ENCODE results near the gene EYS. TPM values are rescaled to one million over a fixed set of nuclear protein-coding genes. Genes with fewer than 3 reads are reported as not detected.

Gene EYS
- total RNA-seq, 2 donors from 2014 or later = not detected

DNA sequence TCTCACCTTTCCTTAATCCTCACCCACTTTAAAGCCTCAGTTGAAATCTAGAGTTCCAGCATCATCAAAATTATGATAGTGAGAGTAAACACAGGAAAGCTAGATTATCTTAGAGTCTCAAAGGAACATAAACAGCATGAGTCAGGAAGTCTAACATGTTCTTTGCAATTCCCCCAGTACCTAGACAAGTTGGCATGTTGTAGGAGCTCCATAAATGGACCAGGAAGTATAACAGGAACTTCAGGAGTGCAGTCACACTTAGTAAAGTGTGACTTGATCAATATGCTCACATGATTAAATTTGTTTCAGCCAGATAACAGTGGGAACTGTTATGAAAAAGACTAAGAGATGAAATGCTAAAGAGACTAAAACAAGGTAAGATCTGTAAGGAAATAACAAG lies 834.4 kb downstream of the EYS start:
- no peaks in the 10 kb centered on the region for H3K27me3 Mint-ChIP-seq (ENCODE audit: low read depth)
- H3K4me3 Mint-ChIP-seq = no peak overlapping the region
- peaks cover 20% of the 10 kb centered on the region in 2 donors for H3K9me3 Mint-ChIP-seq
- no peaks in the 10 kb centered on the region for H3K36me3 Mint-ChIP-seq (ENCODE audit: insufficient read depth in 2 of 2)
- no peak overlapping the region for H3K27ac Mint-ChIP-seq
- ATAC-seq (replicated peaks in 1 of 2) = no peak
- H3K4me1 Mint-ChIP-seq (ENCODE audit: low read depth) = no peaks in the 10 kb centered on the region
- no peak for DNase-seq

DNA sequence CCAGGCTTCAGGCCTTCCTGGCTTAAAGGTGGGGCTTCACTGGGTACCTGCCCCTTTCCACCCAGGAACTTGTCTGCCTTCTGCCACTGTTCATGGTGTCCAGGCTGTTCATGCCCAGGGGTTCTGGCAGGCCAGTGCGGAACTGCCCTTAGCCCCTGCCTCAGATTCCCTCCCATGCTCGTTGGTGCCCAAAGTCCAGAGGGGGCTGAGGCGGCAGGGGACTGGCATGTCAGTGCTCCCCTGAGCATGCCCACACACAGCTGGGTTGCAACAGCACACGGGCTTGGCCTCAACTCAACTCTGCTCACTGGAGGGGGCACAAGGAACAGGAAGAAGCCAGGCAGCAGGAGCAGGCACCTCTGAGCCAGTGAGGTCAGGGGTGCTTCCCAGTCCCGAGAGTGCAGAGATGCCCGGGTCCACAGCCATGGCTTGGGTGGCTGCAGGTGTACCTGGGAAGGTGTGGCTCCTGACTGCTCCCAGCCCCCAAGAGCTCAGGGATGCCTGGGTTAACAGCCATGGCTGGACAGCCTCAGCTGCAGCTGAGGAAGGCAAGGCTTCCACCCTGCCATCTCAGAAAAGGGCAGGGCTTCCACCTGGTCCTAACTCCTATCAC lies 845.9 kb downstream of the EYS start:
- H3K4me3 Mint-ChIP-seq = no peak overlapping the region
- H3K27ac Mint-ChIP-seq = no peak overlapping the region
- no peaks in the 10 kb centered on the region for H3K4me1 Mint-ChIP-seq (ENCODE audit: low read depth)
- DNase-seq (no peak), ATAC-seq (replicated peaks in 1 of 2) (no peak)
- H3K9me3 Mint-ChIP-seq = peaks cover 7 to 11% of the 10 kb centered on the region in 2 donors
- H3K36me3 Mint-ChIP-seq (ENCODE audit: insufficient read depth in 2 of 2) = no peaks in the 10 kb centered on the region
- no peaks in the 10 kb centered on the region for H3K27me3 Mint-ChIP-seq (ENCODE audit: low read depth)

DNA sequence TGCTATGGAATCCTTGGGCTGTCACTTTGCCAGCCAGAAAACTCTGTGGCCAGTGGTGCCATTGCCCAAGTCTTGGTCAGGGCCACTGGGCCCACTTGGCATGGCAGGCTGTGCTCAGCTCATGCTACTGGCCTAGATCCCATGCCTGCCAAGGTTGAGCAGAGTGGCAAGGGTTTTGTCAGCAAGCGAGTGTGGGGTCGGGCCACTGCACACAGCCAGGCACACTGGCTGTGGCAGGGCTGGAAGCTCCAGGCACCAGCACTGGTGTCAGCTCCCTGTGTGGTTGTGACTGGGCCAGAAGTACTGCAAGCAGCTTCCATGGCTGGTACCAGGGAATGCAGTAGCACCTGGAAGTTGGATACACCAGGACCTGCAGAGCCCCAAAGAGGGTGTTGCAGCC lies 846.8 kb downstream of the EYS start:
- ATAC-seq (replicated peaks in 1 of 2) = no peak
- H3K9me3 Mint-ChIP-seq = peaks cover 9 to 11% of the 10 kb centered on the region in 2 donors
- H3K27ac Mint-ChIP-seq = no peak overlapping the region
- H3K4me3 Mint-ChIP-seq = no peak overlapping the region
- no peaks in the 10 kb centered on the region for H3K36me3 Mint-ChIP-seq (ENCODE audit: insufficient read depth in 2 of 2)
- no peaks in the 10 kb centered on the region for H3K27me3 Mint-ChIP-seq (ENCODE audit: low read depth)
- no peak for DNase-seq
- H3K4me1 Mint-ChIP-seq (ENCODE audit: low read depth) = no peaks in the 10 kb centered on the region

DNA sequence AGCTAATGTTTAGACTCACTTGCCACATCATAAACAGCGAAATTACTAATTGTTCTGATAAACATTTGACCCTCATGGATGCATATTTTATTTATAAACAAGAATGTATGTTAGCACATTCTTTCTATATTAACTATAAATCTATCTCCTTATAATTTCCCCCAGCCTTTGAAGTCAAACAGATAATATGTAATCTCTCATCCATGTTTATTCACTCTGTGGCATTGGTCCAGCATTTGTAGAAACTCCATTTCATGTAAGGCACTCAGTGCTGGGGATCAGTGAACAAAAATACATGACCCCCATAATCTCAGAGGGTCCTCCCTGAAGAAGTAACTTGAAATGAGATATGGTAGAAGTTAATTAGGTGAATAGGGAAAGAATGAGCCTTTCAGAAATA lies 856.9 kb downstream of the EYS start:
- Mint-ChIP-seq H3K9me3 (peaks cover 9 to 11% of the 10 kb centered on the region in 2 donors), H3K27ac (no peak overlapping the region), H3K4me3 (no peak overlapping the region), H3K4me1 (ENCODE audit: low read depth) (no peaks in the 10 kb centered on the region), H3K36me3 (ENCODE audit: insufficient read depth in 2 of 2) (no peaks in the 10 kb centered on the region), H3K27me3 (ENCODE audit: low read depth) (no peaks in the 10 kb centered on the region)
- DNase-seq (no peak), ATAC-seq (replicated peaks in 1 of 2) (no peak)

DNA sequence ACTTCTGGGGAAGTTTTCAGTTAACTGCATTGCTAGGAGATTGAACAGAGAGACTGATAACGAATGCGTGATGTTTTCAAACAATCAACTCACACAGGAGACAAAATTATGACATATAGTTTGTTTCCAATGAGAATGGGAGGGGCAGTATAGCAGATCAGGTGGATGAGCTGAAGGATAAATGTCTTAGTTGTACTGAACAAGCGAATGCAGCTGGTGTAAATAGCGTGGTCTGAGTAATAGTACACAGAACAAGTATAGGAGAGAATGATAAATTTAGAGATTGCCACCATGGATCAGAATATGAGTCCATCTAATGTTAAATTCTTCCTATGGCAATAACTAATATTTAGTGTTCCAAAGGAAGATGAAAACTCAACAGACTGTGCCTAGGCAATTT lies 858.6 kb downstream of the EYS start:
- no peaks in the 10 kb centered on the region for H3K36me3 Mint-ChIP-seq (ENCODE audit: insufficient read depth in 2 of 2)
- H3K4me1 Mint-ChIP-seq (ENCODE audit: low read depth) = no peaks in the 10 kb centered on the region
- H3K4me3 Mint-ChIP-seq = no peak overlapping the region
- no peaks in the 10 kb centered on the region for H3K27me3 Mint-ChIP-seq (ENCODE audit: low read depth)
- peaks cover 8 to 11% of the 10 kb centered on the region in 2 donors for H3K9me3 Mint-ChIP-seq
- ATAC-seq (replicated peaks in 1 of 2) (no peak), DNase-seq (no peak)
- H3K27ac Mint-ChIP-seq = no peak overlapping the region

DNA sequence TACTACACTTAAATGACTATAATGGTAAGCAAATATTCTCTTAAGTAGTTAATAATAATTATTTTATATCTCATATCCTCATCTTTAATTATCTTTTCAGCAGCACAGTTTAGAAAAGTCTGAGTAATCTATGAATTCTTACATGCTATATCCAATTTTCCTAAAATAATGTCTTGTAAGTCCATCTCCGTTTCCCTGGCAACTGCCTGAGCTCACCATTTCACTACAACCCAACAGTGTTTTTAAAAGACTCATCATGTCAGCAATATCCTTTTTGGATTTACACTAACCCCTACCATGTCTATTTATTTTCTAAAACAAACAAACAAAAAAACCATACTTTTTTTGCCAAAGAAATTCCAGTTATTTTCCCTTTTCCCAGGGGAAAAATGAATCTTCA lies 859.6 kb downstream of the EYS start:
- DNase-seq (no peak), ATAC-seq (replicated peaks in 1 of 2) (no peak)
- H3K27ac Mint-ChIP-seq = no peak overlapping the region
- peaks cover 8 to 10% of the 10 kb centered on the region in 2 donors for H3K9me3 Mint-ChIP-seq
- H3K27me3 Mint-ChIP-seq (ENCODE audit: low read depth) = no peaks in the 10 kb centered on the region
- no peaks in the 10 kb centered on the region for H3K36me3 Mint-ChIP-seq (ENCODE audit: insufficient read depth in 2 of 2)
- H3K4me1 Mint-ChIP-seq (ENCODE audit: low read depth) = no peaks in the 10 kb centered on the region
- H3K4me3 Mint-ChIP-seq = no peak overlapping the region

DNA sequence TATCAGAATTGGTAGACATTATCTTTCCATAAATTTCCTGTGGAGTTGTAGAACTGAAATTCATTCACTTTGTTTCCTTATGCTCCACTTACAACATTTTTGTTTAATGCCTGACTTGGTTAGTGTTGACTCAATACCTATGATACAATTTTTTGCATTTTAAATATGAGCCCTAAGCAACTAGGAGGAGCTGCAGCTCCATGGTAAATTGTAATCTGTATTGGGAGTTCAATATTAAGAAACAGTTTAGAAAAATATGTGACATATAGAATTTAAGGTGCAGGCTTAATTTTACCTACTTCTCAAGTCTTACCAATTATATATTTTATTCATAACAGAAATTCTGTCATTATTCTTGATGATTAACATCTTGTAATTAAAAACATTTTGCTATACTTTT lies 868.3 kb downstream of the EYS start:
- H3K27me3 Mint-ChIP-seq (ENCODE audit: low read depth) = no peaks in the 10 kb centered on the region
- peaks cover 4 to 5% of the 10 kb centered on the region in 2 donors for H3K9me3 Mint-ChIP-seq
- ATAC-seq (replicated peaks in 1 of 2) (no peak), DNase-seq (no peak)
- H3K4me3 Mint-ChIP-seq = no peak overlapping the region
- no peaks in the 10 kb centered on the region for H3K36me3 Mint-ChIP-seq (ENCODE audit: insufficient read depth in 2 of 2)
- no peak overlapping the region for H3K27ac Mint-ChIP-seq
- H3K4me1 Mint-ChIP-seq (ENCODE audit: low read depth) = no peaks in the 10 kb centered on the region

DNA sequence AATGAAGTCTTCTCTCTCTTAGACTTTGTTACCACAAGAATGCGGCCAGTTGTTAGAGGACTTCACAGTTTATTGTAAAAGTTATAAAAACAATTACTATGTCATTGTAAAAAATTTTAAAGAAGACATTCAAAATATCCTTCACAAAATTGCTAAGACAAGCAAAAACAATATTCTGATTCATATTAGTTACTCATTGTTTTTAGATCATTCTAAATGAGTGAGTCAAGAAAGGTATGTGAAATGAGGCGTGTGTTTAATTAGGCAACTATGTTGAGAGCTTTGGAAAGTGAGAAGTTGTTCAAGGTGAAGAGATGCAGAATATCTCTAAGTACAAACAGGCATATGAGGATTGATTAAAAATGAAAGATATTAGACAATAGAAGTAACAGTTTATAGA lies 875.3 kb downstream of the EYS start:
- DNase-seq (no peak), ATAC-seq (replicated peaks in 1 of 2) (no peak)
- H3K27ac Mint-ChIP-seq = no peak overlapping the region
- H3K36me3 Mint-ChIP-seq (ENCODE audit: insufficient read depth in 2 of 2) = peaks cover 0 to 3% of the 10 kb centered on the region in 2 donors
- H3K9me3 Mint-ChIP-seq = peaks cover 3 to 10% of the 10 kb centered on the region in 2 donors
- no peak overlapping the region for H3K4me3 Mint-ChIP-seq
- no peaks in the 10 kb centered on the region for H3K27me3 Mint-ChIP-seq (ENCODE audit: low read depth)
- no peaks in the 10 kb centered on the region for H3K4me1 Mint-ChIP-seq (ENCODE audit: low read depth)

DNA sequence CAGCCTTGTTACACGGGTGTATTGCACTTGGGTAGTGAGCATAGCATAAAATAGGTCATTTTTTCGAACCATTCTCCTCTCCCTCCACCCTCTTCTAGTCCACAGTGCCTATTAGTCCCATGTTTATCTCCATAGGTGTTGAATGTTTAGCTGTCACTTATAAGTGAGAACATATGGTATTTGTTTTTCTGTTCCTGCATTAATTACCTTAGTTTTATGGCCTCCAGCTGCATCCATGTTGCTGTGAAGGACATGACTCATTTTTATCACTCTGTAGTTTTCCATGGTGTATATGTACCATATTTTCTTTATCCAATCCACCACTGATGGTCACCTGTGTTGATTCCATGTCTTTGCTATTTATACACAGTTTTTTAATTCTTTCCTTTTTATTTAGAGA lies 889.5 kb downstream of the EYS start:
- Mint-ChIP-seq H3K36me3 (ENCODE audit: insufficient read depth in 2 of 2) (no peaks in the 10 kb centered on the region), H3K27me3 (ENCODE audit: low read depth) (no peaks in the 10 kb centered on the region), H3K27ac (no peak overlapping the region), H3K4me1 (ENCODE audit: low read depth) (no peaks in the 10 kb centered on the region), H3K9me3 (peaks cover 2 to 6% of the 10 kb centered on the region in 2 donors), H3K4me3 (no peak overlapping the region)
- ATAC-seq (replicated peaks in 1 of 2) (no peak), DNase-seq (no peak)

DNA sequence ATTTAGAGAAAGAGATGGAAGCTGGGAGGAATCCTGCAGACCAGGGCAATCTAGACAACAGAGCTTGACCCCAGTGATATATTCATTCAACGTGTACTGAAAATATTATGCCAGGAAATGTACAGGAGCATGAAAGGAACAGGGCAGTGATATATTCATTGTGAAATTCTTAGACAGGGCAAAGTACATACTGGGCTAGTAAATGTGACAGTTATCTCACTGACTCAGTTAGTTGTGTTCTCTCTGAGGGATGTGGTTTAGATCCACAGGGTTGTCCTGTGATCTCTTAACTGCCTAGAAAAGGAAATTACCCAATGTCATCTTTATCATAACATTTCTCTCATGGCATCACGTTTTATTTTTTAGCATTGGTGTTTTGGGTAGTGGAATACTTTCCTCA lies 891.3 kb downstream of the EYS start:
- DNase-seq (no peak), ATAC-seq (replicated peaks in 1 of 2) (no peak)
- peaks cover 2 to 4% of the 10 kb centered on the region in 2 donors for H3K9me3 Mint-ChIP-seq
- H3K27ac Mint-ChIP-seq = no peak overlapping the region
- H3K4me1 Mint-ChIP-seq (ENCODE audit: low read depth) = no peaks in the 10 kb centered on the region
- H3K4me3 Mint-ChIP-seq = no peak overlapping the region
- H3K36me3 Mint-ChIP-seq (ENCODE audit: insufficient read depth in 2 of 2) = no peaks in the 10 kb centered on the region
- H3K27me3 Mint-ChIP-seq (ENCODE audit: low read depth) = no peaks in the 10 kb centered on the region

DNA sequence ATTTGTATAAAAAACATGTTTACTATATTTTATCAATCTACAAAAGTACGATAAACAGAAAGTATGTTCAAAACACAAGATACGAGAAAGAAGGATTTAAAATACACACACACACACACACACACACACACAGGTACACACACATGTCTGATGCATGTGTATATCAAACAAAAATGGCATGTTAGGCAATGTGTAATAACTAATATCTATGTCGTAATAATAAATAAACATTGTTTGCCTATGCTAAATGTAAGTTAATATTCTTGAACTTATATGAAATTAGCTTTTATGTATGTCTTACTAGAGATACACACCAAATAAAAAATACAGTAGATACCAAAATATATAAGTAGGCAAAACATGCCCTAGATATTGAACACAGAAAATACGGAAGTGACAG lies 894.9 kb downstream of the EYS start:
- Mint-ChIP-seq H3K27ac (no peak overlapping the region), H3K36me3 (ENCODE audit: insufficient read depth in 2 of 2) (no peaks in the 10 kb centered on the region), H3K4me1 (ENCODE audit: low read depth) (no peaks in the 10 kb centered on the region), H3K27me3 (ENCODE audit: low read depth) (no peaks in the 10 kb centered on the region), H3K9me3 (peaks cover 2 to 4% of the 10 kb centered on the region in 2 donors), H3K4me3 (no peak overlapping the region)
- ATAC-seq (replicated peaks in 1 of 2) (no peak), DNase-seq (no peak)

DNA sequence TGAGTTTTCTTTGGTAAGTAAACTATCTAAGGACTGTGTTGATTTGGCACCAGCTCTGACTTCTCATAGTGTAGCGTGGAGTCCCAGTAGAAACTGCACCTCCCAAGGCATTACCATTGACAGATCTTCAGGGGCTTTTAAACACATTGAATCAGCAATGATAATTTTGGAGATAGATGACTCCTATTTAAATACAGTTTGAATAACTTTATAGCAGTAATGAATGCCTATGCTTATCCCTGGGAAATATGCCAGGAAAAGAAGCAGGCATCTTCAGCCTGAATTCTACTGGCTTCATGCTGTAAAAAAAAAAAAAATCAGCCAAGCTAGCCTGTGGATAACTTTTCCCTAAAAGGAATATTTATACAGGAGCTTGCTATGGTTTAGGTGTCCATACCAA lies 895.9 kb downstream of the EYS start:
- peaks cover 0 to 2% of the 10 kb centered on the region in 2 donors for H3K9me3 Mint-ChIP-seq
- ATAC-seq (replicated peaks in 1 of 2) (no peak), DNase-seq (no peak)
- H3K27ac Mint-ChIP-seq = no peak overlapping the region
- H3K4me3 Mint-ChIP-seq = no peak overlapping the region
- H3K4me1 Mint-ChIP-seq (ENCODE audit: low read depth) = no peaks in the 10 kb centered on the region
- no peaks in the 10 kb centered on the region for H3K27me3 Mint-ChIP-seq (ENCODE audit: low read depth)
- no peaks in the 10 kb centered on the region for H3K36me3 Mint-ChIP-seq (ENCODE audit: insufficient read depth in 2 of 2)

DNA sequence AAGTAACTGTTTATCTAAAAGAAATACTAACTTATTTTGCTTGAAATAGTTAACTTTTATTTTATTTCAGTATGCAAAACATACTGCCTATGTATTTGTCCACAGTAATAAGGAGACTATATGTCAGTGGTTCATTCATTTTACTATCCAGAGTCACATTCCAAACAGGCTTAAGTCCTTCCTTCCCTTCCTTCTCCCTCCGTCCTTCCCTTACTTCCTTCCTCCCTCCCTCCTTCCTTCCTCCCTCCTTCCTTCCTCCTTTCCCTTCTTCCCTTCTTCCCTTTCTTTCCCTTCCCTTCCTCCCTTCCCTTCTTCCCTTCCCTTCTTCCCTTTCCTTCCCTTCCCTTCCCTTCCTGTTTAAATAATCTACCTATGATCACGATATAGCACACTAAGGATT lies 899.2 kb downstream of the EYS start:
- ATAC-seq (replicated peaks in 1 of 2) (no peak), DNase-seq (no peak)
- Mint-ChIP-seq H3K4me1 (ENCODE audit: low read depth) (no peaks in the 10 kb centered on the region), H3K4me3 (no peak overlapping the region), H3K27ac (no peak overlapping the region), H3K36me3 (ENCODE audit: insufficient read depth in 2 of 2) (no peaks in the 10 kb centered on the region), H3K9me3 (peaks cover 0 to 2% of the 10 kb centered on the region in 2 donors), H3K27me3 (ENCODE audit: low read depth) (no peaks in the 10 kb centered on the region)

DNA sequence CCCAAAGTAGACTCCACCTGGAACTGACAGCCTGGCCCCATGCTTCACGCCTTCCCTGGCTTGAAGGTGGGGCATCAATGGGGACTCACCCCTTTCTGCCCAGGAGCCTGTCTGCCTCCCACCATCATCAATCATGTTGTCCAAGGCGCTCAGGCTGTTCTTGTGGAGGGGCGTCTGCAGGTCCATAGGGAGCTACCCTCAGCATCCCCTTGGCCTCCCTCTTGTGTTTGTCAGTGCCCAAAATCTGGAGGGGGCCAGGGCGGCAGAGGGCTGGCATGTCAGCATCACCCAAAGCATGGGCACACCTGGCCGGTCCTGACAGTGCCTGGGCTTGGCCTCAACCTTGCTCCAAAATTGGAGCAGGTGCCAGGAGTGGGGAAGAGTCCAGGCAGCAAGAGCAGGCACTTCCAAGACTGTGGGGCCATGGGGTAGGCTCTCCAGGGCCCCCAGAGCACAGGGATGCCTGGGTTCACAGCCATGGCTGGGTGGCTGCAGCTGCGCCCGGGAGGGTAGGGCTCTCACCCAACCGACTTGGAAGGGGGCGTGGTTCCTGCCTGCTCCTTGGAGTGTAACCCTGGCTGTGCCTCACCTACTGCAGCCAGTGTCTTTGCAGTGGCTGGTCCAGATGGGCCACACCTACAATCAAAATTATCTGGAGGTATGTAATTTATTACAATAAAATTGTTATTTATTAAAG lies 903.4 kb downstream of the EYS start:
- no peaks in the 10 kb centered on the region for H3K4me1 Mint-ChIP-seq (ENCODE audit: low read depth)

More for the DNA sequence above, 903.4 kb downstream of the EYS start:
- Mint-ChIP-seq H3K9me3 (peaks cover 0 to 2% of the 10 kb centered on the region in 2 donors), H3K27me3 (ENCODE audit: low read depth) (no peaks in the 10 kb centered on the region), H3K36me3 (ENCODE audit: insufficient read depth in 2 of 2) (no peaks in the 10 kb centered on the region), H3K27ac (no peak overlapping the region), H3K4me3 (no peak overlapping the region)
- DNase-seq (no peak), ATAC-seq (replicated peaks in 1 of 2) (no peak)

Measured in activated T-cell treated with anti-CD3 and anti-CD28 coated beads, Interleukin-2, amount 50 U/mL, for 72 hours (primary cell).